ENCODE data around the gene FLT4. TPM values are rescaled to one million over a fixed set of nuclear protein-coding genes. Genes with fewer than 3 reads are reported as not detected.

FLT4 gene
- total RNA-seq, 1 donor from 2014 or later: 0.56 TPM

Other genes with a start within 250 kb of the FLT4 start
- 38.6 and 42.5 TPM in 2 replicates for gene CNOT6, start 155.2 kb downstream of the FLT4 start, total RNA-seq
- gene SCGB3A1, start 58.1 kb downstream of the FLT4 start, total RNA-seq: not detected in 2 replicates
- not detected in 2 replicates for gene OR2Y1, start 90.5 kb upstream of the FLT4 start, total RNA-seq
- 126 and 135 TPM in 2 replicates for gene MGAT1, start 153.2 kb upstream of the FLT4 start, total RNA-seq
- gene ZFP62, start 211.7 kb upstream of the FLT4 start, total RNA-seq: 27.4 and 27.6 TPM in 2 replicates
- not detected in 2 replicates for gene BTNL8, start 249.6 kb upstream of the FLT4 start, total RNA-seq

Data from T-helper 1 cell treated with Interleukin-12 subunit alpha and Interleukin-12 subunit beta and Interleukin-4 antibody, amounts not matched to agents 30 ng/mL and 1 ng/mL, for 36 hours (primary cell).